ENCODE data around the gene PAGE5. TPM values are rescaled to one million over a fixed set of nuclear protein-coding genes. Genes with fewer than 3 reads are reported as not detected.

Gene PAGE5, protein sequence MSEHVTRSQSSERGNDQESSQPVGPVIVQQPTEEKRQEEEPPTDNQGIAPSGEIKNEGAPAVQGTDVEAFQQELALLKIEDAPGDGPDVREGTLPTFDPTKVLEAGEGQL
- total RNA-seq, result not detected in 2 replicates

DNA sequence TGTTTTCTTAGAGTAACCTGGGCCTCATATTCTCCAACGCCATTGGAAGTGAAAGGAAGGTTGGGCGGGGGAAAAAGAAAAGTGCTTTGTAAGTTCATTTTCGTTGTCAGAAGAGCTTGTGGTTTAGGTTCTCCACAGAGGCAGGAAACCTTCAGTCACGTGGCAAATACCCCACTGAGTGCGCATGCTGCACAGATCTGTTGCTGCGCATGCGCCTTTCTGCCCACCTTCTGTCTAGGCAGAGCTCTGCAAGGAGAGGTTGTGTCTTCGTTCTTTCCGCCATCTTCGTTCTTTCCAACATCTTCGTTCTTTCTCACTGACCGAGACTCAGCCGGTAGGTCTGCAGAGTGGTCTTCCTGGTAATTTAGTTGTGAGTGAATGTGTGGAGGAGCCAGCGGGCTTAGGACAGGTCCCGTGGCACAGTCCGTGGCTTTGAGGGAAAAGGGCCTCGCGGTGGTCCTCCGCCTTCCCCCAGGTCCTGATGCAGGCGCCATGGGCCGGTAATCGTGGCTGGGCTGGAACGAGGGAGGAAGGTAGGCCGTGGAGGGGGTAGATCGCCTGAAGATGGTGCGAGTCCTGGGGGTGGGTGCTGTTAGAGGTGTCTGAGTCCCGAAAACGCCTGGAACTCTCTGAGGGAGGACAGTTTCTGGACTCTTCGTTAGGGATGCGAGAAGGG is at the start of gene PAGE5:
Gene PAGE5, plus strand, starts transcription at position 228 of the 676 bp plus-strand sequence. CDS start 1,037 bp downstream, outside the sequence.

DNA sequence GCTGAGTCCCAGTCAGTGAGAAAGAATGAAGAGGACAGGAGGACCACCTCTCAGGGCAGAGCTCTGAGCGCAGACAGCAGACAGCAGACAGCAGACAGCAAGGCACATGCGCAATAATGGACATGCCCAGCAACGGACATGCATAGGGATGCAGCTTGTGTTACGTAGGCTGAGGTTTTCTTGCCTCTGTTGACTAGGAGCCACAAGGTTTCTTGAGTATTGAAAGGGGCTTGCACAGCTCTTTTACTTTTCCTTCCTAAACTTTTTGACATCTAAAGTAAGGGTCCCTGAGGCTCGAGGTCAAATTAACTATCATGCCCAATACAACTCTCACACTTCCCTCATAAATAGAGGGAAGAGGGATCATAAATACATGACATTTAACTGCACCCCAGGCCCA is 44.7 kb downstream of the PAGE5 start, which contains the start of gene PAGE3:
Gene PAGE3, minus strand, starts transcription at position 101 of the 400 bp plus-strand sequence. CDS start 1,013 bp downstream, outside the sequence.

Other genes with a start within 250 kb of the PAGE5 start
- gene PFKFB1, start 226.2 kb upstream of the PAGE5 start, total RNA-seq, result not detected in 2 replicates
- gene APEX2, start 220.0 kb upstream of the PAGE5 start, total RNA-seq, result 6.0 and 6.6 TPM in 2 replicates
- not detected in 2 replicates for gene ALAS2, start 189.4 kb upstream of the PAGE5 start, total RNA-seq
- not detected in 2 replicates for gene PAGE2B, start 145.3 kb upstream of the PAGE5 start, total RNA-seq
- not detected in 2 replicates for gene PAGE2, start 131.3 kb upstream of the PAGE5 start, total RNA-seq
- gene PAGE3, start 44.6 kb downstream of the PAGE5 start, total RNA-seq, result not detected in 2 replicates
- gene MAGEH1, start 231.8 kb downstream of the PAGE5 start, total RNA-seq, result 22.1 and 22.4 TPM in 2 replicates

Measured in endothelial cell of coronary artery (primary cell).